KOPT-K1 (cell line): ENCODE measurements around the gene UNC80.
"Not testable (repeated sequence)": the region's sequence is repeated elsewhere in the genome, so short reads cannot be mapped to it uniquely, and the experiment has no call there.

Experiments
- H3K27ac ChIP-seq: fragments of 200-600 bp; sonication (generic); 2 replicates; pipeline ENCODE4 v1.5.1; 2016; ENCODE audit warnings: antibody characterized with exemption, mild to moderate bottlenecking, low read depth, low read length; ENCODE audit not compliant: poor library complexity, severe bottlenecking
- H3K36me3 ChIP-seq: fragments of 200-600 bp; sonication (generic); 2 replicates; pipeline ENCODE4 v1.5.1; 2017; ENCODE audit warnings: antibody characterized with exemption, mild to moderate bottlenecking, low read length, moderate library complexity; ENCODE audit not compliant: insufficient read depth
- H3K9me3 ChIP-seq: fragments of 200-600 bp; sonication (generic); 2 replicates; pipeline ENCODE4 v1.5.1; 2017; ENCODE audit warnings: antibody characterized with exemption, low read length, mild to moderate bottlenecking; ENCODE audit not compliant: insufficient read depth, poor library complexity, severe bottlenecking

UNC80 gene

DNA sequence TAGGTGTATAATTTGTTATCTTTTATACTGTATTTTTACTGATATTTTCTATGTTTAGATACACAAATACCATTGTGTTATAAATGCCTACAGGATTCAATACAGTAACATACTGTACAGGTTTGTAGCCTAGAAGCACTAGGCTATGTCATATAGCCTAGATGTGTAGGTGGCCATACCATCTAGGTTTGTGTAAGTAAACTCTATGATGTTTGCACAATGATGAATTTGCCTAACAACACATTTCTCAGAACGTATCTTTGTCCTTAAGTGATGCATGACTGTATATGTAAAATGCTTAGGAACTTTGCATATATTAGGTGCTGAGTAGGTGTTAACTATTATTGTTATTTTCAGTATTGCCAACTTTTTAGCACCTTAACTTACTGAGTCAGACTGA, 17.3 kb downstream of the UNC80 start:
- Histone ChIP-seq H3K27ac (no peak overlapping the region), H3K9me3 (no peaks in the 10 kb centered on the region), H3K36me3 (no peaks in the 10 kb centered on the region)

DNA sequence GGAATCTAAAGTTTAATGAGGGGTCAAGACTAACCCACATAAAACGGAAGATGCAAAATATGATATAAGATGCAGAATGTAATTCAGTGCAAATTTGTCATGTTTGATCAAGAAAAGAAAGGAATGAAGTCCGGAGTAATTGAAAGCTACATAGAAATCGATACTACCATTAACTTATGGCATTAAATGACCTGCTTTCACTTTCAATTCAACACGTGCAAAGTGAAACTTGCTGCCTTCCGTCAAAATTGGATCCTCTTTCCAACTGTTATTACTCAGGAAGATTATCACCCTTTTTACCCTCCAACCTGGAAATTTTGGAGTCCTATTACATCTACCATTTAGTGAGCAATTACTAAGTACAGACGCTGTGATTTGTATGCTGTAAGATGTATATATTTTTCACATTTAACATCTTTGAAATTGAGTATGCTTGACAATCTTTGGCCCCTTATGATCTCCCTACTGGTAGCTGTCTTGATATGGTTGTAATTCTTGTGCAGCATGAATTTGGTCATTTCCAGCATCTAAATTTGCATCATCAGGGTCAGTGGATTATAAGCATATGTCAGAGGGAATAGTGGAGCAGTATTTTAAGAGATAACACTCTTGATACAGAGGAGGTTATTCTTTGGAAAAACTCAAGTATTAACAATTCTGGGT, 18.6 kb downstream of the UNC80 start:
- Histone ChIP-seq H3K36me3 (no peaks in the 10 kb centered on the region), H3K27ac (no peak overlapping the region), H3K9me3 (no peaks in the 10 kb centered on the region)

DNA sequence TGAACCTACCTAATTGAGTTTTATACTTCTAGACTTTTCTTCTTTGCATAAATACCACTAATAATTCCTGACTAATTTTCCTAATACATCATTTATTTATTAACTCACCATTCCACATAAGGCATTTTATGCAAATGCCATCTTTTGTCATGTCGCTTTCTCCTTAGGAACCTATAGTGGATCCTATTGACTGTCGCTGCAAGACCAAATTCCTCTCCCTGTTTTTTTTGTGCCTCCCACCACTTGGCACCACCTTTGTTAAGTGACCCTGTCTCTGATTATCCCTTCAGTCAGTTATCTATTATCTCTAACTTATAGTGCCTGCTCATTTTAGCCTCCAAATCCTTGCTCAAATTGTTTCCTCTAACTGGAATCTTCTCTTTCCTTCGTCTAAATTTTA, 19.5 kb downstream of the UNC80 start:
- Histone ChIP-seq H3K36me3 (no peaks in the 10 kb centered on the region), H3K9me3 (no peaks in the 10 kb centered on the region), H3K27ac (no peak overlapping the region)

DNA sequence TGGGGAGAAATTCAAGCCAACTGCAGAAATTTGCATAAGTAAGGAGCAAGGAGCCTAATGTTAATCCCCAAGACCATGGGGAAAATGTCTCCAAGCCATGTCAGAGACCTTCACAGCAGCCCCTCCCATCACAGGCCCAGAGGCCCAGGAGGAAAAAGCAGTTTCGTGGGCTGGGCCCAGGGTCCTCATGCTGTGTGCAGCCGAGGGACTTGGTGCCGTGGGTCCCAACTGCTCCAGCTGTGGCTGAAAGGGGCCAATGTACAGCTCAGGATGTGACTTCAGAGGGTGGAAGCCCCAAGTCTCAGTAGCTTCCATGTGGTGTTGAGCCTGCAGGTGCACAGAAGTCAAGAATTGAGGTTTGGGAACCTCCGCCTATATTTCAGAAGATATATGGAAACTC, 23.8 kb downstream of the UNC80 start:
- H3K27ac ChIP-seq, H3K9me3 ChIP-seq, H3K36me3 ChIP-seq: not testable (repeated sequence)

DNA sequence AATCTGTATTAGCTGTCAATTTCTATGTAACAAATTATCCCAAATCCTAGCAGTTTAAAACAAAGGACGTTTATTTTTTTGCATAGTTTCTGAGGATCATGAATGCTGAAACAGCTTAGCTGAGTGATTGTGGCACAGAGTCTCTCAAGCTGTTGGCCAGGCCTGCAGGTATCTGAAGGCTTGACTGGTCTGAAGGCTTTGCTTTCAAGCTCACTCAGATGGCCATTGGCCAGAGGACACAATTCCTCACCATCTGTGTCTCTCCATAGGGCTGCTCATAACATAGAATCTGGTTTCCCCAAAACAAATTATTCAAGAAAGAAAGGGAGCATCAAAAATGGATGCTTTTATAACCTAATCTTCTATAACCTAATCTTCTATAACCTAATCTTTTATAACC, 33.7 kb downstream of the UNC80 start:
- Histone ChIP-seq H3K27ac (no peak overlapping the region), H3K36me3 (no peaks in the 10 kb centered on the region), H3K9me3 (no peaks in the 10 kb centered on the region)

DNA sequence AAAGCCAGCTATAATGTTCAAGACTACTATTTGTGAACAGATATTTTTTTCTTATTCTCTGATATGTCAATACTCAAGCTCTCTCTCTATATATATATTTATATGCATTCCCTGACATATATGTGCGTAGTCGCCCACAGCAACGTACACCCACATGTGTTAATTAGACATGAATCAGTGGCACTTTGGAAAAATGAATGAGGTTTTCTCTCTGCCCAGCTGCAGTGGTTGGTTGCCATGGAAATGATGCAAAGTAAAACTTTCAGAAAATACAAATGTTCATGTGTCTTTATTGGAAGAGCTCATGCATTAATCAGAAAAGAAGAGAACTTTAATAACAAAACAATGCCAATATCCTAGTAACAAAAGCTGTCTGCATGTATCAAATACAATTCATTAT, 34.7 kb downstream of the UNC80 start:
- H3K9me3 ChIP-seq = no peaks in the 10 kb centered on the region
- H3K36me3 ChIP-seq = no peaks in the 10 kb centered on the region
- H3K27ac ChIP-seq = no peak overlapping the region

- no peaks in the 10 kb centered on the region for H3K36me3 ChIP-seq
- no peaks in the 10 kb centered on the region for H3K9me3 ChIP-seq
Observed at GRCh38 chr2:209808521-209808920, 36.9 kb downstream of the UNC80 start.

GRCh38 chr2:209809256-209809655, 37.6 kb downstream of the UNC80 start:
- H3K36me3 ChIP-seq = no peaks in the 10 kb centered on the region
- no peaks in the 10 kb centered on the region for H3K9me3 ChIP-seq
- H3K27ac ChIP-seq = no peak overlapping the region

More at GRCh38 chr2:209808521-209808920, 36.9 kb downstream of the UNC80 start:
- H3K27ac ChIP-seq = no peak overlapping the region

DNA sequence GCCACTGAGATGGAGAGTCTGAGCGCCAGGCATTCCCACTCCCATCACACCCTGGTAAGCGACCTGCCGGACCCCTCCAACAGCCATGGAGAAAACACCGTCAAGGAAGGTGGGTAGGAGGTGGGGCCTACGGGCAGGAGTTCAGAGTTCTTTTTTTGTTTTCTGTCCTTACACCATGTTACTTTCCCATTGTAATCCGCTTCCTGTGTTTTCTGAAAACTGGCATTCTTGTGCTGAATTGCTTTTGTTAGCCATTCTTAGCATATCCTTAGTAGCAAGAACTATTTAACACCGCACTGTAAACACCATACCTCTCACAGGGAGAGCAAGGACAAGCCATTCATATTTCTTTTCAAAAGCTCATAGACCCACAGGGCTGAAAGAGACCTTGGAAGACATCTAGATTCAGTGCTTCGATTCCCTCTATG, 46.2 kb downstream of the UNC80 start:
- no peaks in the 10 kb centered on the region for H3K9me3 ChIP-seq
- H3K36me3 ChIP-seq = no peaks in the 10 kb centered on the region
- H3K27ac ChIP-seq = no peak overlapping the region

DNA sequence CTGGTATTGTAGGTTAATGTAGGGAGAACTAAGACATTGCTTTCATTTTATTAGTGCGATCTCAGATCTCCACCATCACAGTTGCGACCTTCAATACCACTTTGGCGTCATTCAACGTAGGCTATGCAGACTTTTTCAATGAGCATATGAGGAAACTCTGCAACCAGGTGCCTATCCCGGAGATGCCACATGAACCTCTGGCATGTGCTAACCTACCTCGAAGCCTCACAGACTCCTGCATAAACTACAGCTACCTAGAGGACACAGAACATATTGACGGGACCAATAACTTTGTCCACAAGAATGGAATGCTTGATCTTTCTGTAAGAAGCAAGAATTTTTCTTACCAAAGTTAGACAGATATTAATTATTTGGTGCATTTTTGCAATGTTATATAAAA, 47.3 kb downstream of the UNC80 start:
- H3K9me3 ChIP-seq = no peaks in the 10 kb centered on the region
- no peak overlapping the region for H3K27ac ChIP-seq
- no peaks in the 10 kb centered on the region for H3K36me3 ChIP-seq

- H3K27ac ChIP-seq = no peak overlapping the region
- H3K9me3 ChIP-seq = no peaks in the 10 kb centered on the region
- H3K36me3 ChIP-seq = no peaks in the 10 kb centered on the region
Observed at GRCh38 chr2:209821806-209822205, 50.2 kb downstream of the UNC80 start.

DNA sequence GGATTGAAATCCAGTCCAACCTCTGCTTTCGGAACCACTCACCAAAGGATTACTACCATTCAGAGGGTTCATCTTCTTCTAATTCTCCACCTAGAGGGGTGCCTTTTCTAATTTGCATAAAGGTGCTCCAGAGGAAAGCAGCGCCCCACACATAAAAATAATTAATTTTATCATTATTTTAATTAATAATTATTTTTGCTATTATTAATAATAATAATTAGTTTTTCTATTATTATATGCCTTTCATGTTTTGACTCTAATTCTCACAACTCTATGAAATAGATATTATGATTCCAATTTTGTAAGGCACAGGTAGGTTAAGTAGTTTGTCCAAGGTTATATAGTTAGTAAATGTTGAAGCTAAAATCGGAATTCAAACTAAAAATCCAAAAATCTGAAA, 51.9 kb downstream of the UNC80 start:
- H3K36me3 ChIP-seq = no peaks in the 10 kb centered on the region
- no peaks in the 10 kb centered on the region for H3K9me3 ChIP-seq
- no peak overlapping the region for H3K27ac ChIP-seq

- Histone ChIP-seq H3K36me3 (no peaks in the 10 kb centered on the region), H3K9me3 (no peaks in the 10 kb centered on the region), H3K27ac (no peak overlapping the region)
Observed at GRCh38 chr2:209824391-209824790, 52.8 kb downstream of the UNC80 start.

- Histone ChIP-seq H3K27ac (no peak overlapping the region), H3K36me3 (no peaks in the 10 kb centered on the region), H3K9me3 (no peaks in the 10 kb centered on the region)
Observed at GRCh38 chr2:209830722-209831465, 59.3 kb downstream of the UNC80 start.

DNA sequence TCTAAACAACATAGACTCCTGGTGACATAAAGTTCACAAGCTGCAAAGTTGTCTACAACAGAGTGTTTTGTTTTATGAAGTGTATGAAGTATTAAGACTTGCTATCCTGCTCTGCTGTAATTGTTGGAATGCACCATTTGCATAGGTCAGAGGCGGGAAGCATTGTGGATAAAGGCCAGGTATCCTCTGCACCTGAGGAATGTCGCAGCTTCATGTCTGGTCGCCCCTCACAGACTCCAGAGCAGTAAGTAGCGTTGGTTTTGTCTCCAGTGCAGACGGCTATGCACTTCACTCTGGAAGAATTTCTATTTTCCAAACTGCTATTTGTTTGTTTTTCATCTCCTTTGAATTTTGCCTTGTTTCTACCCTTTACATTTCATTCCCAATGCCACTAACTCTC, 63.1 kb downstream of the UNC80 start:
- Histone ChIP-seq H3K27ac (no peak overlapping the region), H3K9me3 (no peaks in the 10 kb centered on the region), H3K36me3 (no peaks in the 10 kb centered on the region)

- H3K36me3 ChIP-seq = no peaks in the 10 kb centered on the region
- H3K9me3 ChIP-seq = no peaks in the 10 kb centered on the region
- no peak overlapping the region for H3K27ac ChIP-seq
Observed at GRCh38 chr2:209840434-209840833, 68.8 kb downstream of the UNC80 start.
